Islet precursor cell (in vitro differentiated cells): ENCODE data around the gene KDM3A.
A peak's percentile ranks its signal among the peaks of the same experiment; 100 is the strongest.

Experiments
- DNase-seq: peaks from one replicate; pipeline ENCODE4 v3.0.0-alpha.2; 2018

Gene KDM3A

GRCh38 chr2:86433137-86433536, 8.0 kb upstream of the KDM3A start:
- no peak for DNase-seq

- no peak for DNase-seq
Observed at GRCh38 chr2:86434290-86434689, 6.9 kb upstream of the KDM3A start.

GRCh38 chr2:86435531-86435930, 5.6 kb upstream of the KDM3A start:
- DNase-seq = no peak

- no peak for DNase-seq
Observed at GRCh38 chr2:86436328-86436727, 4.8 kb upstream of the KDM3A start.

GRCh38 chr2:86439879-86440630, 1.1 kb upstream of the KDM3A start:
- no peak for DNase-seq

GRCh38 chr2:86441392-86441881, 266 bp downstream of the KDM3A start:
- DNase-seq = no peak

GRCh38 chr2:86441882-86442641, 891 bp downstream of the KDM3A start:
- peak; percentile 71 for DNase-seq

- DNase-seq = peak; percentile 92
Observed at GRCh38 chr2:86442642-86443005, 1.5 kb downstream of the KDM3A start.

- no peak for DNase-seq
Observed at GRCh38 chr2:86443631-86444350, 2.6 kb downstream of the KDM3A start.

GRCh38 chr2:86445436-86445835, 4.3 kb downstream of the KDM3A start:
- DNase-seq = no peak

GRCh38 chr2:86446060-86446459, 4.9 kb downstream of the KDM3A start:
- DNase-seq = no peak

GRCh38 chr2:86453836-86454235, 12.7 kb downstream of the KDM3A start:
- no peak for DNase-seq

- DNase-seq = no peak
Observed at GRCh38 chr2:86454238-86454637, 13.1 kb downstream of the KDM3A start.

GRCh38 chr2:86455181-86455580, 14.0 kb downstream of the KDM3A start:
- DNase-seq = no peak

GRCh38 chr2:86461042-86461743, 20.0 kb downstream of the KDM3A start:
- DNase-seq = no peak

GRCh38 chr2:86464652-86465051, 23.5 kb downstream of the KDM3A start:
- DNase-seq = no peak

- no peak for DNase-seq
Observed at GRCh38 chr2:86466306-86466705, 25.1 kb downstream of the KDM3A start.

- DNase-seq = no peak
Observed at GRCh38 chr2:86468162-86469033, 27.2 kb downstream of the KDM3A start.

GRCh38 chr2:86470890-86471289, 29.7 kb downstream of the KDM3A start:
- DNase-seq = no peak

GRCh38 chr2:86471637-86472036, 30.5 kb downstream of the KDM3A start:
- DNase-seq = no peak

GRCh38 chr2:86476092-86476491, 34.9 kb downstream of the KDM3A start:
- no peak for DNase-seq

GRCh38 chr2:86476918-86477317, 35.7 kb downstream of the KDM3A start:
- no peak for DNase-seq
